Activated CD4-positive, alpha-beta T cell treated with anti-CD3 and anti-CD28 coated beads for 24 hours (primary cell): ENCODE results near the gene SMIM20.

ENCODE experiments used
- DNase-seq, 2 donors: peaks; one replicate each; pipeline ENCODE4 v3.0.0-alpha.2; 2020; ENCODE audit warnings: low read depth in 2 of 2

SMIM20 gene

DNA sequence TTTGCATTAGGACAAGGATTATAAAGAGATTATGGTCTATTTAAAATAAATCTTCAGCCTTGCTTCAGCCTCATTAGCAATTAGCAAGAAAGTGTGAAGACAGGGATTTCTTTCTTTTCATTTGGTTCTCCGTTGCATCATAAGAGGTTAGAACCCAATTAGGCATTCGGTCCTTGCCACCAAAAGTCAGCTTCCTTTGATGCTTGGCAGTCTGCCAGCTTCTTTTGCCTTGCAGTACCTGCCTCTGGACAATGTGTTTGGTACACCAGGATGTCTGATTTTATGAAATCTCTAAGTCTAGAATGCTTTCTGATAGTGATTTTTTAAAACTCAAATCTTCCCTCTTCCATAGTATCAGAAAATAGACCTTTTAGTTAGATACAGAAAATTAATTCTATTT is 12.4 kb downstream of the SMIM20 start:
- DNase-seq, result no peak

GRCh38 chr4:25927361-25928195 is 13.6 kb downstream of the SMIM20 start:
- DNase-seq, result no peak

GRCh38 chr4:25928379-25929297 is 14.6 kb downstream of the SMIM20 start:
- no peak for DNase-seq

GRCh38 chr4:25929298-25929686 is 15.3 kb downstream of the SMIM20 start:
- DNase-seq, result no peak

DNA sequence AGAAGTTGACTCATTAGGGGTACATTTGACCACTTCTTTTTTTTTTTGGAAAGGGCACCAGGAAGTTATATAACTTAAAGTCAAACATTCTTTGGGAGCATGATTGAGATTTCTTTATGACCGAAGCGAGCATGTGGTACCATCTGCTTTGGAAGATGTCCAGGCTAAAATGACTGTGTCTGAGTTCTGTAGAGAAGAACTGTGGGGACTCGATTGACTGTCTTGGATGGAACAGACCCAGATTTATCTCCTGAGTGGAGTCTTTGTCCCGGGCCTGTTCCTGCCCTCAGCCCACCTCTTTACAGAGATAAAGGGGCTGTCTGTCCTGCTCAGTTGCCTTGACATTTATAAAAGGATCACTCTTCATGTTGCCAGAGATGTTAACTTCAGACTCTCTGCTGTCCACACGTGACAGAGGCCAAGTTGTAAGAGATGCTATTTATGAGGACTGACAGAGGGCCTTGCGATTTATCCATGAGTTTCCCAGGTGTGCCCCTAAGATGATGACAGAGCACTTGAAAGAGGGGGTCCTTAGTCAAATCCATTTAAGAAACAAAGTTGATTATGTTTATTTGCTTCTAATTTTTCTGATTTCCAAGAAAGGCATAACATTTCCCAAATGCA is 16.8 kb downstream of the SMIM20 start:
- DNase-seq, result no peak

DNA sequence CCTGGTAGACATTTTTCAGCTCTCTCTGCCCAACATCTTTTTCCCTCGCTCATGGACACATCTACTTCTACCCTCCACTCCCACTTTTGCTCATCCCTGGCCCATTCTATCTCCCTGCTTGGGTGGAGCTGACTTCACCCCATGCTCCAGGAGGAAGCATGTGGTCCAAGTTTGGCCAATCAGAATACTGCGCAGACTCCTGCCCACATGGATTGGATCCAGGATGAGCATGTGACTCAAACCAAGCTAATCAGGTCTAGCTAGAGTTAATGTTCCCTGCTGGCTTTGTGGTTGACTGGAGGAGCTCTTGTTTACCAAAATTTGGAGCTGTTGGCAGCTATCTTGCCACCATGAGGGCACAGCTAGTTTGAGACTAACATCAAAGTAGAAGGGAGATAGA is 22.7 kb downstream of the SMIM20 start:
- no peak for DNase-seq

GRCh38 chr4:25937801-25938200 is 23.8 kb downstream of the SMIM20 start:
- DNase-seq, result no peak

GRCh38 chr4:25938366-25938765 is 24.3 kb downstream of the SMIM20 start:
- DNase-seq, result no peak

DNA sequence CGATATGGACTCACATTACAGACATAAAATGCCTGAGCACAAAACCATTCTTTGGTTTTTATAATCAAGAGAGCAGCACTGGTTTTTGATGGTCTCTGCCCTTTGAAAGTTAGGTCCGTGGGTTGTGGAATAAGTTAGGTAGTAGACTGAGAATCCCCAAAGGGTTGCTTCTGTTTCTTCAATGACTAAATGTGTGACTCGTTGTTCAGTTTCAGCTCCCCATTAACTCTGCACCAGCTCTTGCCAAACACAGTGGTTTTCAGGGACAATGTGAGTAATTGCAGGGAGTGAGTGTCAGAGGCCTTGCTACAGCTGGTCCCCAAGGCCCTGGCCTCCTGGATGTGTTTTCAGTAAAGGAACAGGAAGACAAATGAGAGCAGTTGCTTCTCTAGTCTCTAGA is 24.8 kb downstream of the SMIM20 start:
- peak; percentile 16 to 24 for DNase-seq

DNA sequence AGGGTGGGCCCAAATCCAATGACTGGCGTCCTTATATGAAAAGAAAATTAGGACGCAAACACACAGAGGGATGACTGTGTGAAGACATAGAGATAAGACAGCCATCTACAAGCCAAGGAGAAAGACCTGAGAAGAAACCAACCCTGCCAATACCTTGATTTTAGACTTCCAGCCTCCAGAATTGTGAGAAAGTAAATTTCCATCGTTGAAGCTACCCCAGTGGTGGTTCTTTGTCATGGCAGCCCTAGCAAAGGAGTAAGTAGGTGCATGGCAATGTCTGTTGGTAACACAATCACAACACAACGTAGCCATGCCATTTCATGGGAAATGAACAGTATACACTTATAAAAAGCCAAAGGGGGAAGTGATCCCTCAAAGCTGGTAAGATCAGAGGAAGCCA is 25.3 kb downstream of the SMIM20 start:
- DNase-seq, result no peak

DNA sequence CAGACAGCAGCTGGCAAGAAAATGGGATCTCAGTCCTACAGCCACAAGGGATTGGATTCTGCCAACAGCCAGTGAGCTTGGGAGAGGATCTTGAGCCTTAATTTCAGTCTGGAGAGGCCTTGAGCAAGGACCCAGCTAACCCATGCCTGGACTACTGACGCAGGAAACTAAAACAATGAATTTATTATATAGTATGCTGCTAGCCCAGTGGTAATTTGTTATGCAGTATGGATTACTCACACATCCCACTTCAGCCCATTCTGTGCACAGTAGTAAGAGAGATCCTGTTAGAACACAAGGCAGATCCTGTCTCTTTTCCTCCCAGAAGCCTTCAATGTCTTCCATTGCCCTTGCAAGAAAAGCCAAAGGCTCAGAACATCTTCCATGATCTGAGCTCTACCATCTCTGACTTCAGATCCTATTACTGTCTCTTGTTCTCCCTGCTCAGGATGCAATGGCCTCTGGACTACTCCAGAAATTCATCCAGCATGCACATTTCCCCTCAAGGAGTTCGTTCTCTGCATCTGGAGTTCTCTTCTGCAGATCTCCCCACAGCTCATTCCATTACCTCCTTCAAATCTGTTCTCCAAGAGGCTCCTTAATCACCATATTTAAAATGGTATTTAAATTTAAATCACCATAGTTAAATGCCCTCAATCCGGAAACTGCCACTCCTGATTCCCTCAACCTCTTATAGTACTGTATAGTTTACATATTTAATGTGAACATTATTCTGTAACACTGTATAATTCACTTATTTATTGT is 27.6 kb downstream of the SMIM20 start:
- DNase-seq, result no peak

DNA sequence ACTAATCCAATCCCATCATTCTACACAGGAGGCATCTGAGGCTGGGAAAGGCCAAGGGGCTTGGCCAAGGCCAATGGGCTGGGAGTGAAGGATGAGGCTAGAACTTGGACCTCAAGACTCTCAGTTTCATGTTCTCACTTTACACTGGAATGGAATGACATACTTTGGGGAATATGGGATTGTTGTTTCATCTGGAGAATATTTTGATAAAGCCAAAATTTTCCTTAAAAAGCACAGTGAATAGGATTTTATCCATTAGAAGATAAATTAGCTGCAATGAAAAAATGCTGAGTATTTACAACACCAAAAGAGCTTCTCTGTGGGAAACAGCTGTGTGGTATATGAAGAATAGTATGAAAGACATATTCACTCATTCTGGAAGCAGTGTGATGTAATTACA is 29.3 kb downstream of the SMIM20 start:
- DNase-seq, result no peak

DNA sequence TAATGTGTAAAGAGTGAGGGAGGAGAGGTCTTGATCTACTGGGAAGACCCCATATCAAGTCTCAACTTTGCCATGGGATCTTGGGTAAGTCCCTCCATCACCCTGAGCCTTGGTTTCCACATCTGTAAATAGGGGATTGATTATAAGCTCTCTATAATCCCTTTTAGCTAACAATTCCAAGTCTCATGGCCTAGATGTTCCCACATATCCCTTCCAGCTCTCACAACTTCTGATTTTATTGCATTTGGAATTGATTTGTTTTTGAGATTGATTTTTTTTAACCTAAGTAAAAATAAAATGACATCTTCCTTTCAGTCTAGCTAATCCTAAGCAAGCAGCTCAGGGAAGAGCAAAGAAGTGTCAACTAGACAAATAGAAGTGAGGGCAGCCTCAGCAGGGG is 29.8 kb downstream of the SMIM20 start:
- no peak for DNase-seq

GRCh38 chr4:25948051-25948450 is 34.0 kb downstream of the SMIM20 start:
- no peak for DNase-seq

DNA sequence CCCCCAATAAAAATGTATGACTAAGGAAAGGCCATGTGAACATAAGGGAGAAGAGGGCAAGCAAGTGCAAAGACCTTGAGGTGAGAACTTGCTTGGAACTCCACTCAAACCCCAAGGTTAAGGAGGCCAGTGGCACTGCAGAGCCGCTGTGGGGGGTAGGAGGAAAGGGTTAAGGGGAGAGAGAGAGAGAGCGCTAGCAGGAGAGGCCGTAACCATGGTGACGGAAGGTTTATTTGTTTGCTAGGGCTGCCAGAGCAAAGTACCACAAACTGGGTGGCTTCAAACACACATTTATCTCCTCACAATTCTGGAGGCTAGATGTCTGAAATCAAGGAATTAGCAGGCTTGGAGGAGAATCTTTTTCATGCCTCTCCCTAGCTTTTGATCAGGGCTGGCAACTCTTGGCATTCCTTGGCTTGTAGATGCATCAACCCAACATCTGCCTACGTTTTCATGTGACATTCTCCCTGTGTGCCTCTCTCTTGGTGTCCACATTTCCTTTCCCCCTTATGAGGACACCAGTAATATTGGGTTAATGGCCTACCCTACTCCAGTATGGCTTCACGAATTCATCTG is 35.2 kb downstream of the SMIM20 start:
- no peak for DNase-seq

- DNase-seq, result no peak
Observed at GRCh38 chr4:25949994-25950393, 36.0 kb downstream of the SMIM20 start.

GRCh38 chr4:25950461-25951389 is 36.7 kb downstream of the SMIM20 start:
- no peak for DNase-seq

GRCh38 chr4:25951390-25951952 is 37.5 kb downstream of the SMIM20 start:
- peak in 1 of 2 donors; percentile 7 for DNase-seq

DNA sequence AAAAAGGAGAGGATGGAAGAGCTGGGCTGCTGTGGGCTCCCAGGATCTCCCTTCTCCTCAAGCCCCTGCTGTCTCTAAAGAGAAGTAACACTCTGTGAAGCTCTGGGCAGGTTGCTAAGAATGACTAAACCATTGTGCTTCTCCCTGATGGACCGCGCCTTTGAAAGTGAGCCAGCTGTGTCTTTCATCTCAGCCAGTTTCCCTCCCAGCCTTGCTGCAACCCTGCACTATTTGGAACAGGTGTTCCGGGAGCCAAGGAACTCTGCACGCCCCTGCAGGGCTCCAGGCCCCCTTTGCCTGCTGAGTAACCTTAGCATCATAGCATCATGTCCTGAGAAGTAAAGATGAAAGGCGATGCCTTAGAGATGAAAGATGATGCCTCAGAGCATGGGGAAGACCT is 39.7 kb downstream of the SMIM20 start:
- no peak for DNase-seq
